Astrocyte of the spinal cord (primary cell): ENCODE data around the gene TGIF2.

ENCODE experiments used
- DNase-seq: peaks from one replicate; pipeline ENCODE4 v3.0.0; 2011; ENCODE audit warnings: low read depth, low spot score
- H3K4me3 ChIP-seq: 2 replicates; pipeline ENCODE4 v1.5.1; 2011; ENCODE audit warnings: low read depth, mild to moderate bottlenecking, low read length, moderate library complexity
- CTCF ChIP-seq: IDR thresholded peaks from 2 replicates; pipeline ENCODE4 v1.5.1; 2012; ENCODE audit warnings: low read depth, mild to moderate bottlenecking, low read length, inconsistent platforms
- in situ Hi-C: cut with HindIII; loops from 2 replicates; pipeline ENCODE4 v1.10.0; 2017; ENCODE audit warnings: low sequenced_read_pairs

The TGIF2 gene

GRCh38 chr20:36547186-36548005 lies 26.0 kb upstream of the TGIF2 start:
- in situ Hi-C loops = no loop called here
- no peak for TF ChIP-seq CTCF

GRCh38 chr20:36548006-36548315 lies 25.4 kb upstream of the TGIF2 start:
- no peak overlapping the region for H3K4me3 ChIP-seq
- DNase-seq = no peak
- TF ChIP-seq CTCF = peak; percentile 45
- in situ Hi-C loops = no loop called here

More at GRCh38 chr20:36547186-36548005, 26.0 kb upstream of the TGIF2 start:
- no peak overlapping the region for H3K4me3 ChIP-seq
- DNase-seq = no peak

- TF ChIP-seq CTCF = no peak
- no peak for DNase-seq
- in situ Hi-C loops = no loop called here
- no peak overlapping the region for H3K4me3 ChIP-seq
Observed at GRCh38 chr20:36548704-36549627, 24.4 kb upstream of the TGIF2 start.

GRCh38 chr20:36549628-36549941 lies 23.8 kb upstream of the TGIF2 start:
- no peak overlapping the region for H3K4me3 ChIP-seq
- in situ Hi-C loops = no loop called here
- no peak for TF ChIP-seq CTCF
- no peak for DNase-seq

- TF ChIP-seq CTCF = no peak
- no peak overlapping the region for H3K4me3 ChIP-seq
- in situ Hi-C loops = no loop called here
- DNase-seq = no peak
Observed at GRCh38 chr20:36549942-36550789, 23.2 kb upstream of the TGIF2 start.

GRCh38 chr20:36550790-36551299 lies 22.6 kb upstream of the TGIF2 start:
- H3K4me3 ChIP-seq = no peak overlapping the region
- in situ Hi-C loops = no loop called here
- DNase-seq = no peak
- no peak for TF ChIP-seq CTCF
